ENCODE data around the gene USP24. TPM values are rescaled to one million over a fixed set of nuclear protein-coding genes. Genes with fewer than 3 reads are reported as not detected.

The USP24 gene
- polyA plus RNA-seq, 6 donors from 2014 or later, result 4.6 to 15.2 (median 8.5) TPM

DNA sequence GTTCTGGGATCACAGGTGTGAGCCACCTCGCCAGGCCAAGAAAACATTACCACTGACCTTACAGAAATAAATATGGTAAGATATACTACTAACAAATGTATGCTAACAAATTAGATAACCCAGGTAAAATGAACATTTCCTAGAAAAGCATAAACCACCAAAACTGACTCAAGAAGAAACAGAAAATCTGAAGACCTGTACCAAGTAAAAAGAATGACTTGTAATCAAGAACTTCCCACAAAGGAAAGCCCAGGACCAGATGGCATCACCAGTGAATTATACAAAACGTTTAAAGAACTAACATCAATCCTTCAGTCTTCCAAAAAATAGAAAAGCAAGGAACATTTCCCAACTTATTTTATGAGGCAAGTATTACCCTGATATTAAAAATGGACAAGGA is 29.3 kb downstream of the USP24 start:
- H3K4me3 Mint-ChIP-seq, result peak overlapping the region in 1 of 8 donors; percentile 20
- peaks cover 6 to 18% (median 15%) of the 10 kb centered on the region in 7 donors for H3K9me3 Mint-ChIP-seq
- peaks cover 52 to 72% (median 62%) of the 10 kb centered on the region in 3 donors for H3K4me1 Mint-ChIP-seq
- DNase-seq (no peak), ATAC-seq (ENCODE audit: low read depth in 2 of 2) (no peak)
- H3K27me3 Mint-ChIP-seq, result no peaks in the 10 kb centered on the region
- peaks cover 16 to 42% of the 10 kb centered on the region in 2 donors for H3K36me3 Mint-ChIP-seq
- H3K27ac Mint-ChIP-seq, result peak overlapping the region in 4 of 6 donors; percentile 26 to 81 (median 38)

DNA sequence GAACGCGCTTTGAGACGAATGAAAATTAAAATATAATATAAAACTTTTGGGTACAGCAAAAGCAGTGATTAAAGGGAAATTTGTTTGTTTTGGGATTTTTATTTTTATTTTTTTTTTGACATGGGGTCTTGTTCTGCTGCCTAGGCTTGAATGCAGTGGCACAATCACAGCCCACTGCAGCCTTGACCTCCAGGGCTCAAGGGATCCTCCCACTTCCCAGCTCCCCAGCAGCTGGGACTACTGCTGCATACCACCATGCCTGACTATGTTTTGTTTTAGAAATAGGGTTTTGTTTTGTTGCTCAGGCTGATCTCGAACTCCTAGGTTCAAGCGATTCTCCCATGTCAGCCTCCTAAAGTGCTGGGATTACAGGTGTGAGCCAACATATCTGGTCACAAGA is 30.3 kb downstream of the USP24 start:
- H3K36me3 Mint-ChIP-seq, result peaks cover 16 to 42% of the 10 kb centered on the region in 2 donors

DNA sequence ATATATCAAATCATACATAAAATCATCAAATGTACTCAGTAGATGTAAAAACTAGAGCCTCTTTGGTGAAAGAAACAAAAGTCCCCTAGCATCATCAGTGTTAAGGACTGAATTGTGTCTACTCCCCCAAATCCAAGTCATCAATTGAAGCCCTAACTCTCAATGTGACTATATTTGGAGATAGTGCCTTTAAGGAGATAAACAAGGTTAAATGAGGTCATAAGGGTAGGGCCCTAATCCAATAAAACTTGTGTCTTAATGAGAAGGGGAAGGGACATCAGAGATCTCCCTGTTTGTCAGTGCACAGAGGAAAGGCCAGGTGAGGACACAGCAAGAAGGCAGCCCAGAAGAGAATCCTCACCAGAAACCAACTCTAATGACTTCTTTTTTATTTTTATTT is 33.5 kb downstream of the USP24 start:
- Mint-ChIP-seq H3K36me3 (peaks cover 19 to 34% of the 10 kb centered on the region in 2 donors), H3K4me3 (peak overlapping the region in 2 of 8 donors; percentile 16 to 64), H3K27me3 (no peaks in the 10 kb centered on the region), H3K4me1 (peaks cover 57 to 70% (median 65%) of the 10 kb centered on the region in 3 donors), H3K27ac (peak overlapping the region in 2 of 6 donors; percentile 26 to 81), H3K9me3 (peaks cover 6 to 18% (median 15%) of the 10 kb centered on the region in 7 donors)
- DNase-seq, result no peak
- ATAC-seq (ENCODE audit: low read depth in 2 of 2), result no peak

More for the DNA sequence above, 30.3 kb downstream of the USP24 start:
- Mint-ChIP-seq H3K4me1 (peaks cover 61 to 82% (median 72%) of the 10 kb centered on the region in 3 donors), H3K4me3 (no peak overlapping the region), H3K27me3 (no peaks in the 10 kb centered on the region), H3K9me3 (peaks cover 6 to 18% (median 15%) of the 10 kb centered on the region in 7 donors), H3K27ac (peak overlapping the region in 4 of 6 donors; percentile 38 to 78 (median 50))
- no peak for ATAC-seq (ENCODE audit: low read depth in 2 of 2)
- DNase-seq, result no peak

DNA sequence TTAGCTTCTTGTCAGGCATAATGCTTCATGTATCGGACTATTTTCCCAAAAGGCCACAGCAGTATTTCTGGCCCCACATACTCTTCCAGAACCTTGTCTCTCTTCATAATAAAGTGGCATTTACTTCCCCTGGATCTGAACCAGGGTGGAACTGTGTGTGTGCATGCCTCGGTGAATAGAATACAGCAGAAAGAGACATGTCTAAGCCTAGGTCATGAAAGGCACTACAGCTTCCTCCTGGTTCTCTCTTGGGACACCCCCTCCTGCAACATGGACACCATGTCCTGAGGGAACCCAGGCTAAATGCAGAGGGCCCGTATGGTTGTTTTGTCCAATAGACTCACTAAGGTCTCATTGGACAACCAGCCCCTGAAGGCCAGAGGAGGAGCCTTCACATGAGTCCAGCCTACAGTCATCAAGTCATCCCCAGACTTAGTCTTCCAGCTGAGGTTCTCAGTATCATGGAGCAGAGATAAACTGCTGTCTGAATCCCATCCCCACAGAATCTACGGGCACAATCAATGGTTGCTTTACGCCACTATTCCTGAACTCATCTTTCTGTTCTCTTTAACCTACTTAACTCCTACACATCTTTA is 35.0 kb downstream of the USP24 start:
- Mint-ChIP-seq H3K27me3 (no peaks in the 10 kb centered on the region), H3K4me3 (peak overlapping the region in 1 of 8 donors; percentile 16), H3K9me3 (peaks cover 6 to 16% (median 10%) of the 10 kb centered on the region in 7 donors), H3K27ac (peak overlapping the region; percentile 26 to 81 (median 72)), H3K36me3 (peaks cover 15 to 19% of the 10 kb centered on the region in 2 donors), H3K4me1 (peaks cover 48 to 56% (median 52%) of the 10 kb centered on the region in 3 donors)
- no peak for ATAC-seq (ENCODE audit: low read depth in 2 of 2)
- DNase-seq, result no peak

DNA sequence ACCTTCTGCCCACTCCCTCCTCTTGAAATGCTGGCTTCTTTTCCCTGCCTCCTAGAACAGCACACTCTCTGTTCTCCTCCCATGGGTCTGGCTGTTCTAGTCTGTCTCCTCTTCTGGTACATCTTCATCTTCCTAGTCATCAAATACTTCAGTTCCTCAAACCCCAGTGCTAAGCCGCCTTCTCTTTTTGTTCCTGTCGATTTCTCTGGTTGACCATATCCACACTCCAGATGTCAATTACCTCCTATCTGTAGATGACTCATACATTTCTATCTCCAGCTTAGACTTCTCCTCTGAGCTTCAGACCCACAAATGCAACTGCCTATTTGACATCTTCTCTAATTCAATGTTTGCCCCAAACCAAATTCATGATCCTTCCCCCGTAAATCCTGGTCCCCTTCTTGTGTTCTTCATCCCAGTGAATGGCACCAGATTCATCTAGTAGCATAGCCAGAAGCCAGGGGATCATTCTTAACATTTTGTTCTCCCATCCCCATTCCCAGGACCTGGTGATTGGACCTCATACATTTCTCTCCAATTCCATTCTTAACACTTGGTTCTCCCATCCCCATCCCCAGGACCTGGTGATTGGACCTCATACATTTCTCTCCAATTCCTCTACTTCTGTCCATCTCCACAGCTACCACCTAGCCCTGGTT is 35.9 kb downstream of the USP24 start:
- no peak overlapping the region for H3K4me3 Mint-ChIP-seq
- ATAC-seq (ENCODE audit: low read depth in 2 of 2) (no peak), DNase-seq (no peak)
- H3K4me1 Mint-ChIP-seq, result peaks cover 46 to 52% (median 46%) of the 10 kb centered on the region in 3 donors
- peaks cover 11% of the 10 kb centered on the region in 2 donors for H3K36me3 Mint-ChIP-seq
- H3K9me3 Mint-ChIP-seq, result peaks cover 1 to 10% (median 3%) of the 10 kb centered on the region in 7 donors
- H3K27me3 Mint-ChIP-seq, result no peaks in the 10 kb centered on the region
- H3K27ac Mint-ChIP-seq, result peak overlapping the region; percentile 31 to 88 (median 82)

DNA sequence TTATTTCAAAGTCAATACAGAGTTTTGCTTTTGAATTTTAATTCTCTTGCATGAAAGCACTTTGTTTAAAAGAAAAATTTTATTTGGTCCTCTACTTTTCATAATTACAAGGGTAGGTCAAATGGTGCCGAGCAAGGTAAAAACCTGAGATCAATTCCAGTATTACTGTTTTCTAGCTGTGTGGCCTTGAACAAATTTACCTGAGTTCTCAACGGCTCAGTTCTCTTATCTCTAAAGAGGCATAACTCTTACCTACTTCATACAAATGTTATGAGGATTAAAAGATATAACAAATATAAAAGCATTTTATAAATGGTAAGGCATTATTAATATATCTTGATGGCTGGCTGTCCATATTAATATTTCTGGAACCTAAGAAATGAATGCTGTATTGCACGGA is 42.5 kb downstream of the USP24 start:
- DNase-seq, result no peak

DNA sequence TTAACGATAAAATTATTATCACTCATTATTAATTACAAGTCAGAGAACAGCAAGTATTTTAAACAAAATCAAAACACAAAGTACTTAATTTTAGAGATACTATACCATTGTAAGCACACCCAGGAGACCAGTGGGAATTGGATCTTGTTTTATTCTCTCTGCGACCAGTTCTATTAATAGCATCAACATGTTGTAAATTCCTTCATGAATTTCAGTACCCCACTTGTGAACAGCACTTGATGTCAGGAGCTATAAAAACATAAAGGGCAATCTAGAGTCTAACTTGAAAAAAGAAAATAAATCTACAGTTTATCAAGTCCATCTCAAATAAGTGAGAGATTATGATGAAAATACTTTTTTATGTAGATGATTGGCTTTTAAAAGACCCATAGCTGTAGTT is 42.9 kb downstream of the USP24 start:
- DNase-seq (no peak), ATAC-seq (ENCODE audit: low read depth in 2 of 2) (no peak)
- Mint-ChIP-seq H3K36me3 (peaks cover 14 to 32% of the 10 kb centered on the region in 2 donors), H3K9me3 (no peaks in the 10 kb centered on the region), H3K27me3 (no peaks in the 10 kb centered on the region), H3K4me3 (no peak overlapping the region), H3K4me1 (peaks cover 3 to 16% (median 11%) of the 10 kb centered on the region in 3 donors), H3K27ac (peak overlapping the region in 4 of 6 donors; percentile 40 to 95 (median 62))

More for the DNA sequence above, 42.5 kb downstream of the USP24 start:
- H3K27ac Mint-ChIP-seq, result peak overlapping the region in 2 of 6 donors; percentile 40 to 56
- peaks cover 13 to 28% of the 10 kb centered on the region in 2 donors for H3K36me3 Mint-ChIP-seq
- no peak for ATAC-seq (ENCODE audit: low read depth in 2 of 2)
- H3K27me3 Mint-ChIP-seq, result no peaks in the 10 kb centered on the region
- peaks cover 3 to 16% (median 10%) of the 10 kb centered on the region in 3 donors for H3K4me1 Mint-ChIP-seq
- no peak overlapping the region for H3K4me3 Mint-ChIP-seq
- H3K9me3 Mint-ChIP-seq, result no peaks in the 10 kb centered on the region

DNA sequence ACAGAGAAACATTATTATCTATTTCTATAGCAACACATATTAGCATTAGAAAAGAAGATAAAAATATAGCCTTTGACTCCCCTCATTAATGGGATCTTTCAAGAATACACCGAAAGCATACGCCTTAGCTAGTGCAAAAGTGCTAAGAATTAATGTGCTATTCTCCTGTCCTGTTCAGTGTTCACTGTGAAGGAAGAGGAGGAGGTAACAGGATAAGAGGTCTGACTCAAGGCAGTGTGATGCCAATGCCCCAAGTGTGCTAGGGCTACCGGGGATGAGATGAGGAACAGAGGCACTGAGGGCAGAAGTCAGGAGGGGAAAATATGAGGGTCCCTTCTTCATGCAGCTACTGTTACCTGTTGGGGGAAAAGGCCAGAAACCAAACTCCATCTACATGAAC is 43.5 kb downstream of the USP24 start:
- peak overlapping the region in 4 of 6 donors; percentile 26 to 95 (median 54) for H3K27ac Mint-ChIP-seq
- H3K36me3 Mint-ChIP-seq, result peaks cover 10 to 36% of the 10 kb centered on the region in 2 donors
- H3K9me3 Mint-ChIP-seq, result no peaks in the 10 kb centered on the region
- no peaks in the 10 kb centered on the region for H3K27me3 Mint-ChIP-seq
- peaks cover 3 to 16% (median 11%) of the 10 kb centered on the region in 3 donors for H3K4me1 Mint-ChIP-seq
- no peak for DNase-seq
- no peak overlapping the region for H3K4me3 Mint-ChIP-seq
- ATAC-seq (ENCODE audit: low read depth in 2 of 2), result no peak

DNA sequence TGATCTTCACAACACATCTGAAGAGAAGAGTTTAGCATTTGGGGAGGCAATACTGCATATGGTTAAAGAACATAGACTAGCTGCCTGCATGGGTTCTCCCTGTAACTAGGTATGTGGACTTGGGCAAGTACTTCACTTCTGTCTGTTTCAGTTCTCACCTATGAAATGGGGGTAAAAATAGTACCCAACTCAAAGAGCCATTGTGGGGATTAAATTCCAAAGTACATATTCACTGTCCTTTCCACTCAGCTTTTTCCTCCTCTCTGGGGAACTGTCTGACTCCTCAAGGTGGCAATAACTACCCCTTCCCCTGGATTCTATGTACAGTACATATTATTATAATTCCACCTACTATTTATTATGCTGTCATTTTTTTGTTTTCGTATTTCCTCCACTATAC is 44.7 kb downstream of the USP24 start:
- Mint-ChIP-seq H3K27ac (peak overlapping the region in 4 of 6 donors; percentile 38 to 71 (median 54)), H3K36me3 (peaks cover 8 to 36% of the 10 kb centered on the region in 2 donors), H3K4me3 (no peak overlapping the region)

DNA sequence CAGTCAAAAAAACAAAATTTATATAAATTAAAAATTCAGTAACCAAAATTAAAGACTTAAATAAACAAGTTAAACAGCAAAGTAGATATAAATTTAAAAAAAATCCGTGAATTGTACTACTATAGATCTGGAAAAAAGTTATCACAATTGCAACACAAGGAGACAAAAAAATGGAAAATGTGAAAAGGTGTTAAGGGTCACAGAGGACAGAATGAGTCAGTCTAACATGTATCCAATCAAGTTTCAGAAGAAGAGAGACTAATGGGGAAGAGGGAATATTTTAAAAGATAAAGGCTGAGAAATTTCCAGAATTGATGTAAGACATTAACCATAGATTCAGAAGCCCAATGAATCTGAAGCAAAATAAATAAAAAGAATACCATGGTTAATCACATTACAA is 46.0 kb downstream of the USP24 start:
- peaks cover 2 to 16% (median 11%) of the 10 kb centered on the region in 3 donors for H3K4me1 Mint-ChIP-seq
- ATAC-seq (ENCODE audit: low read depth in 2 of 2) (no peak), DNase-seq (no peak)
- H3K27ac Mint-ChIP-seq, result peak overlapping the region in 2 of 6 donors; percentile 19 to 48
- H3K4me3 Mint-ChIP-seq, result no peak overlapping the region
- H3K9me3 Mint-ChIP-seq, result no peaks in the 10 kb centered on the region
- no peaks in the 10 kb centered on the region for H3K27me3 Mint-ChIP-seq
- peaks cover 14 to 36% of the 10 kb centered on the region in 2 donors for H3K36me3 Mint-ChIP-seq

More for the DNA sequence above, 44.7 kb downstream of the USP24 start:
- no peak for ATAC-seq (ENCODE audit: low read depth in 2 of 2)
- Mint-ChIP-seq H3K4me1 (peaks cover 3 to 16% (median 11%) of the 10 kb centered on the region in 3 donors), H3K27me3 (no peaks in the 10 kb centered on the region), H3K9me3 (no peaks in the 10 kb centered on the region)
- DNase-seq, result no peak

DNA sequence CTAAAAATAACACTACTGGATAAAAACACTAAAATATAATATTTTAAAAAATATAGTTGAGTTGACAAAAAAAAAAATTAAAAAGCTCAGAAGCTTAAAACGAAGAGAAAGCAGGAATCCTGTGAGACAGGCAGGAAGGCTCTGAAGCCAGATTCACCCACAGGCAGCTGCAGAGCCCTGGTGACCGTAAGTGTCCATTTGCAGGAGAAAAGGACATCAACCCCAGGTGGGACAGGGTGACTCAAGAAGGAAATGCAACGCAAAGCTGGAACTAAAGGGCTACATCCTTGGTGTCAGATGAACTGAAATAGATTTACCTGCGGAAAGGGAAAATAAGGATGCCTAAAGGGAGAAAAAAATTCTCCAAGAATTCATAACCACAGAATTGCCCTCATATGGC is 46.8 kb downstream of the USP24 start:
- H3K4me3 Mint-ChIP-seq, result no peak overlapping the region
- no peaks in the 10 kb centered on the region for H3K9me3 Mint-ChIP-seq
- ATAC-seq (ENCODE audit: low read depth in 2 of 2) (no peak), DNase-seq (no peak)
- peaks cover 0 to 16% (median 11%) of the 10 kb centered on the region in 3 donors for H3K4me1 Mint-ChIP-seq
- peaks cover 18 to 36% of the 10 kb centered on the region in 2 donors for H3K36me3 Mint-ChIP-seq
- no peaks in the 10 kb centered on the region for H3K27me3 Mint-ChIP-seq
- peak overlapping the region in 3 of 6 donors; percentile 48 to 89 (median 74) for H3K27ac Mint-ChIP-seq

DNA sequence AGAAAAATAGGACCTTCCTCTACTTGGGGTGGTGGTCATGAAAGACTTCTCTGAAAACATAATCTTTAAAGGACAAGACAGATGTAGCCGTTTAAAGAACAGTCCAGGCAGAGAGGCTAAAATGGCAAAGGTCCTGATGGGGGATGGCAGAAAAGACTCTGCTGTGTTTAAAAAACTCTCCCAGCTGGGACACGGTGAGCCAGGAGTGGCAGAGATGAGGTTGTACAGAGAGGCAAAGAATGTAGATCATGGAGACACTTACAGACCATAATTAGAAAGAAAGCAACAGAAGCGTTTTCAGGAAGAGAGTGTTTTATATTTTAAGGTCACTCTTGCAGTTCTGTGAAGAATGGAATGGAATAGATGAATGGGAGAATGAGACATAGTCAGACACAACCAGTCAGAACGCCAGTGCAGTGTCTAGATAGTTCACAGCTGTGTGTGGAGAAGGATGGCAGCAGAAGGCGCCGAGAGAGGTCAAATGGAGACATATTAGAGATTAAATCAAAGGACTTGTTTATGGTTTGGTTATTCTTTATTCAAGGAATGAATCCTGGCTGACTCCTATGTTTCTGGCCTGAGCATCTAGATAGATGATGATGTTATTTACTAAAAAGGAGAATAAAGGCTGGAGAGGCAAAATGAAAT is 47.8 kb downstream of the USP24 start:
- H3K9me3 Mint-ChIP-seq, result no peaks in the 10 kb centered on the region

DNA sequence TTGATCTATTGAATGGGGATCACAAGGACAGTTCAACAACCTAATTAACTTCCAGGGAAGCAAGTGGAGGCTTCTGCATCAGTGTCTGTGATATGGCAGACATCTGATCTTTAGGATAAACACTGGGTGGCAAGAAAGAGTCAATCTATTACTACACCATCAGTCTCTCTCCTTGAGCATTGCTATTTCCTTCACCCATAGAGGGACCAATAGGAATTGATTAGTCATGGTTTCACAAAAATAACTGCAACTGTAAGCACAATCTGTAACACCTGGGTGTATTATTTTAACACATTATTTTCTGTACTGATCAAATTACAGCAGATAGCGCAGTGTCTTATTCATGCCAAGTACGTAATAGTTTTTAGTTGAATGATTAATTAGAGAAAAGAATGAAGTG is 50.3 kb downstream of the USP24 start:
- Mint-ChIP-seq H3K36me3 (peaks cover 23 to 26% of the 10 kb centered on the region in 2 donors), H3K27me3 (no peaks in the 10 kb centered on the region), H3K4me1 (peaks cover 0 to 7% (median 7%) of the 10 kb centered on the region in 3 donors), H3K27ac (peak overlapping the region in 3 of 6 donors; percentile 1 to 73 (median 38)), H3K4me3 (no peak overlapping the region), H3K9me3 (no peaks in the 10 kb centered on the region)
- DNase-seq (no peak), ATAC-seq (ENCODE audit: low read depth in 2 of 2) (no peak)

More for the DNA sequence above, 47.8 kb downstream of the USP24 start:
- peak overlapping the region in 5 of 6 donors; percentile 2 to 74 (median 21) for H3K27ac Mint-ChIP-seq
- ATAC-seq (ENCODE audit: low read depth in 2 of 2), result no peak
- peaks cover 18 to 36% of the 10 kb centered on the region in 2 donors for H3K36me3 Mint-ChIP-seq
- H3K4me3 Mint-ChIP-seq, result no peak overlapping the region
- no peak for DNase-seq
- H3K27me3 Mint-ChIP-seq, result no peaks in the 10 kb centered on the region
- H3K4me1 Mint-ChIP-seq, result peaks cover 0 to 16% (median 11%) of the 10 kb centered on the region in 3 donors
